Activated CD8-positive, alpha-beta memory T cell treated with anti-CD3 and anti-CD28 coated beads, Interleukin-2, amount 50 U/mL, for 48 hours (primary cell): ENCODE results near the gene LAPTM5.

Experiments
- DNase-seq: peaks from one replicate; pipeline ENCODE4 v3.0.0-alpha.2; 2020

Gene LAPTM5

DNA sequence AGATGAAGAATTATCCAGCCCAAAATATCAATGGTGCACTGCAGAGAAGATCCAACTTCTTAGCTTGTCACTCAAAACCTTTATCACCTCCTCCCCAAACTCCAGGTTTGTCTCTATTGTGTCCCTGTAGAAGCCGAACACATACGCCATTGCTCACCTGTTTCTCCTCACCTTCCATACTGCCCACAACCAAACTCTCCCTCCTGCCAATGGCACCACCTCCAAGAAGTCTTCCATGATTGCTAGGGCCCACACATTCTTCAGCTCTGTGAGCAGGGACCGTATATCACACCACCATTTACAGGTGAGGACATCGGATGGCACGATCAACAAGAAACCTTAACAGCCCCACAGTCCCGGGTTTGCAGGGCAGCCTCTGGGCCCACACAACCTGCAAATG, 2.2 kb downstream of the LAPTM5 start:
- DNase-seq: no peak

DNA sequence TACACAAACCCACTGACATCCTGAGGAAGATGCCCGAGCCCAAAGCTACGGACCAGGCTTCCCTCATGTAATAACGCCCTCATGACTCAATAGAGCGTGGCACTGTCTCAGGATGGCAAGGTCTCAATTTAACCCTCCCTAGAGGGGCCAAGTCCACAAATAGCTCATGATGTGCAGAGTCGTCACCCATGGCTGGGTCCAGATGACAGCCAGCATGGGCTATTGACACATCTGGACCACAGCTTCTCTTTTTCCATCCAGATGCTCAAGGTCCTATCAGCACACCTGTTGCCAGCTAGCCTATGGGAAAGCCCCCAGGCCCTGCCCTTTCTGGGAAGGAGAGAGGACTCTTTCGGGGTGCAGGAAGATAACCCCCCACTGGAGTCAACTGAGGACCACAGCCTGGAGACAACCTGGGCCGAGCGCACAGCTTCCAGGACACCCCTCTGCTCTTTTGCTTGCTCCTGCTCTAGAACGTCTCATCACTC, 2.8 kb downstream of the LAPTM5 start:
- no peak for DNase-seq

DNA sequence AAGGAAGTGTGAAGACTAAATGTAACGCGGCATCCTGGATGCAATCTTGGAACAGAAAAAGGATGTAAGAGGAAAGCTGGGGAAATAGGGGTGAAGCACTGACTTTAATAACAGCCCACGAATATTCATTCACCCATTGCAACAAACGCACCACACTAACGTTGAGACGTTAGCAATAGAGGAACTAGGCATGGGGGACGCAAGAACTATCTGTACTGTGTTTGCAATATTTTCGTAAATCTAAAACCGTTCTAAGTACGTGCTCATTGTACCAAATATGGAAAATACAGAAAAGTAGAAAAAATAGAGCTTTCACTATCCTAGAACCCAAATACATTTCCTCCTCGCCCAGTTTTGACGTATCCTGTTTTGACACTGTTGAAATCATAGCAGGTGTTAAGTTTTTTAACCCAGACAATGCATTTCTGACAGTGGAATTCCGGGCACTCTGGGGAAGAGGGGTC, 3.9 kb downstream of the LAPTM5 start:
- no peak for DNase-seq

DNA sequence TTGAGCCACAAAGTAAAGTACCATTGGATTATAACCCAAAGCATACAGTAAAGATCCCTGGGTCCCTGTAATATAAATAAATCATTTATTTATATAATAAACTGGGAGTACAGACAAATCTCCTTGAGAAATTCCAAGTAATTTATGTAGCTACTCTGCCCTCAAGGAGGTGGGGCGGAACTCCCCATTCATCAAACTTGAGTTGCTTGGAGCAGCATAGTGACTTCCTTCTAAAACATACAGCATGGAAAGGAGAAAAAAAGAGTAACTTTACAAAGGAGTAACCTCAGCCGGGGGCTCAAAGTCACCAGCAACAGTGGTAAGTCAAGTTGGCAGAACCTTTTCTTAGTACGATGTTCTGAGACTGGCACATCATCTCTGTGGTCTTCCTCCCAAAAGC, 4.5 kb downstream of the LAPTM5 start:
- DNase-seq: no peak

DNA sequence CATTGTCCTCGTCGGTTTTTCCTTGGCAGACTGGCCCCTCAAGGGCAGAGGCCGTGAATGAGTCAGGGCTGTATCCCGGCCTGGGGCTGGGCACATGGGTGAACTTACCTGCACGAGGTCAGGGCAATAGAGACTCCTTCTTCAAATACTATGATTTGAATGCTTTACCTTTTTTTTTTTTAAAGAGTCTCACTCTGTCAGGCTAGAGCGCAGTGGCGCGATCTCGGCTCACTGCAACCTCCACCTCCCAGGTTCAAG, 5.0 kb downstream of the LAPTM5 start:
- DNase-seq: no peak

DNA sequence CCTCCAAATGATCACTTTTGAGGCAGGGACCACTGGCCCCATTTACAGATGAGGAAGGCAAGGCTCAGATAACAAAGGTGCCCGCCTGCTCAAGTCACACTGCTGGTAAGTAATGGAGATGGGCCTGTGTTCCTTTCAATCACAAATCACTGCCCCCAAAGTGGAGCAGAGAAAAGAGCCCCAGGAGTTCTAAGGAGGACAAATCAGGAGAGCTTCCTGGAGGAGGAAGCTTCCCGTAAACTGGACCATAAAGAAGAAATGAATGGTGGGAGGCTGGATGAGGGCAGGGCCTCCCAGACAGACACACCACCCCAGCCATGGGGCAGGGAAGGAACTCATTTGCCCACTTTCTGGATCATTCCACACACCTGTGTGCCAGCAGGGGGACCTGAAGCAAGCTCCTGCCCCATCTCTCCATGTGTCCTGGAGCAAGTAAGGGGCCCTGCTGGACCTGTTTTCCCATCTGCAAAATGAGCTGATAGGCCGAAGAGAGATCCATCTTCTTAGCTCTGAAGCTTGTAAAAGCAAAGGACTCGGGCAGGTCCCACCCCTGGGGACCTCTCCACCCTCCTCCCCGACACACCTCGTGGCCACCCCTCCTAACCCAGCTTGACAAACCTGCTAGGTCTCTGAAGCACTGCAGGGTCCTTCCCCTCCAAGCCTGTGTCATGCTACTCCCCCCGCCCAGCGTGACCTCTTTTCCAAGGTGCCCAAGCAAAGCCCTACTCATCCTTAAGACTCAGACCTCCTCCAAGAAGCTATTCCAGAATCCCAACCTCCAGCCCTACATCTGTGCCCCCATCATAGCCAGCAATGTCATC, 5.5 kb downstream of the LAPTM5 start:
- no peak for DNase-seq

DNA sequence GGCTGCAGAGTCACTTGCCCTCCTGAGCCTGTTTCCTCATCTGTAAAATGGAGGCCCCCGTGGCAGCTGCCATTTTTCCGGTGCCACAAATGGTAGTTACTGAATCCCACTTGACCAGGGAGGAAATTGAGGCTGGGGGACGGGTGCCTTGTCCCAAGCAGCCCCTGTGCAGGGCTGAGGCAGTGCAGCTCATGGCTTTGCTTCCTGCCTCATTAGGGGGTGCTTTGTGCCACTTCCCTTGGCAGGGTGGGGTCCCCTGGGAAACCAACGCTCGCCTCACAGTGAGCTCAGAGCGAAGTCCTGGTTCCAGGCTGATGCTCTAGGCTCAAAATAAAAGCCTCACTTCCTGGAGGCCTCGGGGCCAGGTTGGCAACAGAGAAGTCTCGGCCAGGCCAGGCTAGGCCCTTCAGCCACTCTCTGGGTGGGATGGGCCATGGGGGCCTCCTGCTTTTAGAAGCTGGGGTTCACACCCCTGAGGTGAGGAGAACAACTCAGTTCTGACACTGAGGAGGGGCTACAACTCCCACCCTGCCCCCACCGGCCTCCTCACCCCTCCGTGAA, 6.8 kb downstream of the LAPTM5 start:
- no peak for DNase-seq

DNA sequence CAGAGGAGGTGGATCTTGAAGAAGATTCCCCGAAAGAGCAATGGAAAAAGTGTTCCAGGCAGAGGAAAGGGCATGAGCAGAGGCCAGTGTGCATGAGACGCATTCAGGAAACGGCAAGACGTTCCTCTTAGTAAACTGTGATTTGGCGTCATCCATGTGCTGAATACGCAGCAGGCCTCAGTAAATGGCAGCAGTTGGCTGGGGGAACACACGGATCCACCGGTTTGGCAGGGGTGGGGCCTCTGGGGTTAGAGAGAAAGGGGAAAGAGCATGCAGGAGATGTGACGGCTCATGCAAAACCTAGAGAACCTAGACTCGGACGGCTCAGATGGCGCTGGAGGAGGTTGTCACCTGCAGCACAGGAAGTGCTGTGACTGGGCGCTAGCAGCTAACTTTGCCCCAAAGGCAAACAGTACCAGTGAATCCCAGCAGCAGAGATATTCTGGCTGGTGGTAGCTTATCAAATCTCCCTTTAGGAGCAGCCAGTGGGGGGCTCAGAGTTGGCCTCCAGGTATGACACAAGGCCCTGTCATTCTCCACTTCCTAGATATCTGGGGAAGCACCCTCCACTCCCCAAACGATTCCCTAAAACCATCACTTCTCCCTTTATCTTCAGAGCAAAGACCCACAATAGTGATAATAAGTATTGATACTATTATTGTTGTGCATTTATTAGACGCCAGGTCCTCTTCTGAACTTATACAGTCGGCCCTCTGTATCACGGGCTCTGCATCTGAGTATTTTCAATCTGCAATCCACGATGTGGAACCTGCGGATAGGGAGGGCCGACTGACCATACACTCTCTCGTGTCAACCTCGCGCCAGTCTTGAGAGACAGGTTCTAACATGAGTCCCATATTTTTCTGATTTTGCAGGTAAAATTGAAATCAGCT, 7.6 kb downstream of the LAPTM5 start:
- peak; percentile 70 for DNase-seq

DNA sequence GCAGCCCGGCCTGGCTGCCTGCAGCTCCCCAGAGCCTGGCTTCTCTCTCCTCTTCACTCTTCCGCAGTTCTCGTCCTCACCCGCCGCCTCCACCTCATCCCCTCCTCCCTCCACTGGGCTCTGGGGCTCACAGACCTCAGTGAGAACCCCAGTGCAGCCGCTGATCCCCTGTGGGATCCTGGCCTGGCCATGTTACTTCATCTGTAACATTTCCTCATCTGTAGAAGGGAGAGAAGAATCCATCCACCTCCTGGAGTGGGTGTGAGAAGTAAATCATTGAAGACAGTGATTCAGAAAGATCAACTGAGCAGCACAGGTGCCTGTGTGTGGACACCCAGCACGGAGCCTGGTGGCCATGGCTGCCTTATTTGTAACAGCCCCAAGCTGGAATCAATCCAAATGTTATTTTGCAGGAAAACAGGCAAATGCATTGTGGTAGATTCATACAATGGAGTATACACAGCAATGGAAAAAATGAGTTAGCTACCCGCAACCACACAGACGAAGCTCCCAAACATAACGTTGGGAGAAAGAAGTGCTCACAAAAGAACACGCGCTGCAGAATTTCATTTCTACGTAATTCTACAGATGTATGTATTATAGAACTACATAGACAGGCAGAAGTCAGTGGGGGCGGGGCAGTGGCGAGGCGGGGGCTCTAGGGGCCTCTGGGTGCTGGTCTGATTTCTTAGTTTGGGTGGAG, 8.7 kb downstream of the LAPTM5 start:
- DNase-seq: no peak

DNA sequence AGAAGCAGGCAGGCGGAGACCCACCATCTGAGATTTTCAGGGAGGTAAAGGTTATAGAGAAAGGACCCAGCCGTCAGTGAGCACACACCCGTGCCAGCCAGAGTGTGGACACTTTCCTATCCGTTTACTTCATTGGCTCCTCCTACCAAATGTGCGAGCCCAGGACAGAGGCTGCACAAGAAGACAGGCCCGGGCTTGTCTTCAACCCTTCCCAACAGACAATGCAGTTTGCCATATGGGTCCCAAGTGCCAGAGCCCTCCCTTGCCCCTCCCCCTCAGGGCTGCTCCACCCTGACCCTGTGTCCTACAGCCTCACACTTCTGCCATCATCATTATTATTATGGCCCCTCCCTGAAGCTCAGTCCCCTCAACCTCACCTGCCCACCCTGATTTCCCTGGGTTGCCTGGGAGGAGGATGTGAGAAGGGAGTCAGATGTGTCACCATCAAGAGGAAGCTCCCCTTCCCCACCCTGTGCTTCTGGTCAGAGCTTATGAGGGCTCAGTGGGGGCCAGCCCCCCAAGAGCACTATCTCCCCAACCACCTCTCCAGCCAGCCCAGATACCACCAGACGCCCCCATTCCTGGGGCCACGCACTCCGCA, 9.4 kb downstream of the LAPTM5 start:
- no peak for DNase-seq

DNA sequence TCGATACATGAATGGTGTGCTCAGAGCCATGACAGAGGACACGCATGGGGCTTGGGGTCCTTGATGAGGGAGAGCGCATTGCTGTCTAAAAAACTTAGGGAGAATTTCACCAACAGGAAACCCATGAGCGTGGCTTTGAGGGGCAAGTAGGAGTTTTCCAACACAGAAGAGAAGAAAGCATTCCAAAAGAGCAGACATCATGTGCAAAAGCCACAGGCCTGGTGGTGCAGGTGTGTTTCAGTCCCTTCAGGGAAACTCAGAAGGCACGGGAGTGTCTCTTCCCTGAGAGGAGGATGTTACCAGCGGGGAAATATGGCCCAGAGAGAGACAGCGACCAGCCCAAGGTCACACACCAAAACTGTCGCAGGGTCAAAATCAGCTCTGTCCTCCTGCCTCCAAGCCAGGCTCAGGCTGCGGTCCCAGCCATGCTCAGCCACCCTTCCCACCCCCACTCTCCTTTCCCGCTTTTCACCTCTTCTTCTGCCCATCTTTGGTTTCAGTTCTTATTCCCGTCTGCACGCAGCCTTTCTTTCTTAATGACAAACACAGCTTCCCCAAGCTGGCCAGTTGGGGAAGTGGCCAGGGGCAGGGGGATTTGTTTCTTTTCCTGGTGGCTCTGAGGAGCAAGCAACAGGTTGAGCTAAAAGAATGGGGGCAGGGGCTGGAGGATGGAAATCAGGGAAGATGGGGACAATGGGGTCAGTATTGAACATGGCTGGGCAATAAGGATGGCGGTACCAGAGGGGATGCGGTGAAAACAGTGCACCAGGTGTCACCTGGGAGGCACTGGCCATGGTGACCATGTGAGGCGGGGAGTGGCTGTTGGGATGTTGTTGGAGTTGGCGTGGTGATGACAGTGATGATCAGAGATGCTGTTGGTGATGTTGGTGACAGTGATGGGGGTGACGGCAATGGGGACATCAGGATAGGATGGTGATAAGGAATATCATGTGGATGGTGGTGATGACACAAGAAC, 10.3 kb downstream of the LAPTM5 start:
- no peak for DNase-seq

DNA sequence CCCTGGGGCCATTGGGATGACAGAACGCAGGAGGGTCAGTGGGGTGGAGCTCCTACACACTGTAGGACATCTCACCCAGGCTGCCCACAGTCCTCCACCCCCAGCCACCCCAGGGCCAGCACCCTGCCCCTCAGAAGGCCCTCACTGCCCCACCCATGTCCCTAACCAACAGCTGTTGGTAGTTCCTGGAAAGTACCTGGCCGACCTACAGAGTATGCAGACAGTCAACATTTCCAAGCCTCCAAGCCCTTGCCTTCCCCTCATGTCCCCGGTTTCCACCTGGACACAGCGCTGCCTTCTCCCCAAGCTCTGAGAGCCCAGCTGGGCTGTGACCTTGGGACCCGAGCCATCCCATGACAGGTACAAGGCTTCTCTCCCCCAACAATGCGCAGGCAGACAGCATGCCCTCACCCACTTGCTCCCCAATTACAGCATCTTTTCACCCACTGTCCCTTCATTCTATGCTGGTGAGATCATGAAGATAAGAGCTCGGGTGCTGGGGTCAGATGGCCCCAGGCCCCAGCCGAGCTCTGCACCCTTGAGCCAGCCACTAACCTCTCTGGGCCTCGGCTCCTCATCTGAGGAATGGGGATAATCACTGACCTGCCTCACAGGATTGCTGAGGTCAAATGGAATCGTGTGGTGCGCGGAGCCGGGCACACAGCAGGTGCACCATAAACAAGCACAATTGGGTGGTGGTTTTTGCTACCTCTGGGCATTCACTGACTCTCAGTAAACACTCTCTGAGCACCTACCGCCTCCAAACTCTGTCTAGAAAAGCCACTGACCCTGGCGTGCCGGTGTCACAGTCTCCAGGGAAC, 11.2 kb downstream of the LAPTM5 start:
- DNase-seq: no peak

DNA sequence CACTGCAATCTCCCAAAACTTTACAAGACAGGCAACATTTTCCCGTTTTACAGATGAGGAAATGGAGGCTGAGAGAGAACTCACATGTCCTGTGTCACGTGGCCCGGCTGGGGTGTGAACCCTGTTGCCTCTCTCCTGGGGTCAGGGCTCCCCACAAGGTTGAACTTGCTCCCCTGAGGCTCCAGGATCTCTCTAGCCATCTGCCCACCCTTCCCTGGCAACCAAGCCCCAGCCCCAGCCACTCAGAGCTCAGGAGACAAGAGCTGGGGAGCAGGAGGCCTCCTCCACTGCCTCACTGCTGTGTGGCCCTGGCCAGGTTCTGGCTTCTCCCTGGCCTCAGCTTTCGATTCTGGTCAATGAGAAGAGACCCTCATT, 11.8 kb downstream of the LAPTM5 start:
- DNase-seq: no peak

DNA sequence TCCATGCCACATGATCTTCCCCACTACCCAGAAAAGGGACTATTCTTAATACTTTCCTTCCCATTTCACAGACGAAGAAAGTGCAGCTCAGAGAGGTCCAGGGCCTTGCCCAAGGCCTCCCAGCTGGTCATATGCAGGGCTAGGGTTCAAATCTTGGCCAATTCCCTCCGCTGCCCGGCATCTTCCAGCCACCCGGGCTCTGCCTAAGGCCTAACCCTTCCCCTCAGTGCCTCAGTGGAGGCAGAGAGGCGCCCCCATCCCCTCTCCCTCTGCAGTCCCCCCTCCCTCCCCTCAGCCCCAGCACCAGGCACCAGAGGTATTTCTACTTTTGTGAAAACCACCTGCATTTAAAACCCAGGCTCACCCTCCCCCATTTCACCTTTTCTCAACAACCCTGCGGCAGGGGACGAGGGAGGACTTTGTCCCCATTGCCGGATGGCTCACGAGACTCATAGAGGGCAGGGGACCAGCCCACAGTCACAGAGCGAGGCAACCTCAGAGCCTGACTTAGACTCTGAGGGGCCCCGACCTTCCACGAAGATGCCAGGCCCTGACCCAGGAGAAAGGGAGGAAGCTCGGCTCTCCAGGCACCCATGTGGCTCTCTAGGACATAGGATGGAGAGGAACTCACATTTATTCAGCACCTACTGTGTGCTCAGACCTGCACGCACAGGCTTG, 12.3 kb downstream of the LAPTM5 start:
- no peak for DNase-seq

DNA sequence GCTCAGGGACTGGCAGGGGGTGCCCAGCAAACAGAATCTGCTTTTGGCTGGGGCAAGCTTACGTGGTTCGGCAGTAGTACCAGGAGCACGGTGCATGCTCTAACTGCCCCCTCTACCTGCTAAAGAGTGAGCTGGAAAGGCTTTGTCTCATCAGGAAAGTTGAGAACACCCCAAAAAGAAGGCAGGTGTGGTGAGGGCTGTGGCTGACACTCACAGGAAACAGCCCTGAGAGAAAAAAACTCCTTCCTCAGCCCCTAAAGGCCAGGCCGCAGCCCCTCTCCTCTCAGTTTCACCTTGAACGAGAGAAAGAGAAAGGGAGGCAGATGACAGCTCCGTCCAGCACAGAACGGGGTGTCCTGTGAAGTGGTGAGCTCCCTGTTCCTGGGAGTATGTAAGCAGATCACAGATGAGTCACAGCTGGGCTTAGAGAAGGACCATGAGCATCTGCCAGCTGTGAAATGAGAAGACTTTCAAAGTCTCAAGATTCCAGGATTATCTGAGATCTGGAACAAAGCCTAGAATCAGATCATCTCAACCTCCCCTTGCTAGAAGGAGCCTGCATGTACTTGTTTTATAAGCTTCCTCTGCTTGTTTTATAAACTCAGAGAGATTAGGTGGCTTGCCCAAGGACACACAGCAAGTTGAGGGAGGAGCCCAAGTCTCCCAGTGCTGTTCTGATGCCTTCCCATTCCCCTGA, 13.4 kb downstream of the LAPTM5 start:
- no peak for DNase-seq

DNA sequence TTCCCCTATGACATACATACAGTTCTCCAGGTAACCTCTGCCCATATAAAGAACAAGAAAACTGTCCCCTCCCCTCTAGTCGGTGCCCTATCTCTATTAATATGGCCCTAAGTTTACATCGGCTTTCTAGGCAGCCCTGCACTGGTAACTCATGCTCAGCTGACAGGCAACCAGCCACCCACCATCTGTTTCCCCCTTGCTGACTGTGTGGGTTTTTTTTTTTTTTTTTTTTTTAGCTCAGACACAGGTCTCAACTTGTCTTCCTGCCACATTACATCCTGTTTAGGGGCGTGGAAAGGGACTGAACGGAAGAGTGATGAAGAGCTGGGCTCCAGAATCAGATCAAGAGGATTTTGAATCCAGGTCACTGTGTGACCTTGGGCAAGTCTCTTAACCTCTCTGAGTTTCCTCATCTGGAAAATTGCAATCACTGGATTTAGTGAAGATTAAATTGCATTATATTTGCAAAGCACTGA, 14.0 kb downstream of the LAPTM5 start:
- DNase-seq: no peak

DNA sequence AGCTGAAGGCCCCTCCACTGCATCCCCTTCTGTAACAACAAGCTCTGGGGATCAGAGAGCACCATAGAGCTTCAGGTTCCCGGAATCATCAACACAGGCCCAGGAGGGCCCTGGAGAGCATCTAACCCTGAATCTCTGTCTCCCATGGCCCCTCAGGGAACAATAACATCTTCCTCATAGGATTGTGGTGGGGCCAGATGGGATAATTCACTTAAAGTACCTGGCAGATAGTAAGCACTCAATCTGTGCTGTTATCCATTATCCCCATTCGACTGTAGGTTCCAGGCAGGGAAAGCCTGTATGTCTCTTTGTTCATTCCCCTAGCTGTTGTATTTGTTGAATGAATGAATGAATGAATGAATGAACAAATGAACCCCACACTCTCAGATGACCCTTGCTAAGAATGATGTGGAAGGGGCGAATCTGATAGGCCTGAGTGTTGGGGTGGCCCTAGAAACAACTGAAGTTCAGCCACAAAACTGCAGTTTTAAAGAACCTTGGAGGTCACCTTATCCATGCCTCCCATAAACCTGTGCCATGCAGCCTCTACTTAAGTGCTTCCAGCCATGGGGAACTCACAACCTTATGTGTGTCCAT, 14.5 kb downstream of the LAPTM5 start:
- no peak for DNase-seq

DNA sequence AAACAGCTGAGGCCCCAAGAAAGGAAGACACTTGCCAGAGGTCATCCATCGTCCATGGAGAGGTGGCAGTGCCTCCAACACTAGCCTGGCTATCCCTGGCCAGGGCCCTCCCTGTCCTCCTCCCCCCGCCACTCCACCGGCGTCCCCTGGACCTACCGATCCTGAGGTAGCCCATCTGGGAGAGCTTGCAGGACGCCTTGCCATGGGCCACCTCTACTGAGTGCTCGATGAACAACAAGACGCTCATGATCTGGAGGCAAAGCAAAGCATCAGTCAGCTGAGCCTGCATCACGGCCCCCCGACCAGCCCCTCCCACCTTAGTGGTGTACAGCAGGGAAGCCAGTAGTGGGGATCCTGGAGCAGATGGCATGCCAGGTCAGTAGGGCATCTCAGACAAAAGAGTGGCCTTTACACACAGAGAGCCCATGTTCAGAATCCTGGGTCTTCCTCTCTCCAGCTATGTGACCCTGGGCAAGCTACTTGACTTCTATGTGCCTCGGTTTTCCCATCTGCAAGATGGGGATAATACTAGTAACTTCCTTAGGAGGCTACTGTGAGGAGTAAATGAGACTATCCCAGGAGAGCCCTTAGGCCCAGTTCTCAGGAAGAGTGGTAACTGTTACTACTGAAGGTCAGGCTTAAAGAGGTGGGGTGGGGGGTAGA, 15.1 kb downstream of the LAPTM5 start:
- DNase-seq: no peak
